Mesendoderm (in vitro differentiated cells): ENCODE results near the gene CCNG1.

ENCODE experiments used
- DNase-seq: peaks from one replicate; pipeline ENCODE4 v3.0.0; 2013
- H2AK5ac ChIP-seq: 2 replicates; pipeline ENCODE4 v1.6.1; 2013; ENCODE audit warnings: low read length, inconsistent platforms
- H2BK120ac ChIP-seq: 2 replicates; pipeline ENCODE4 v1.6.1; 2013; ENCODE audit warnings: low read depth, mild to moderate bottlenecking, low read length, moderate library complexity, mixed read lengths
- H2BK15ac ChIP-seq: replicated peaks from 2 replicates; pipeline ENCODE4 v1.6.1; 2013; ENCODE audit warnings: low read depth, mild to moderate bottlenecking, moderate library complexity
- H2BK5ac ChIP-seq: 2 replicates; pipeline ENCODE4 v1.6.1; 2013; ENCODE audit warnings: low read length, inconsistent platforms
- H3K18ac ChIP-seq: 2 replicates; pipeline ENCODE4 v1.6.1; 2013; ENCODE audit warnings: mild to moderate bottlenecking, low read length, mixed read lengths
- H3K23ac ChIP-seq: one replicate; pipeline ENCODE4 v1.6.1; 2013; ENCODE audit warnings: low read length
- H3K27ac ChIP-seq: 2 replicates; pipeline ENCODE4 v1.5.1; 2013; ENCODE audit warnings: low read depth, mild to moderate bottlenecking, inconsistent platforms, low read length, moderate library complexity
- H3K27me3 ChIP-seq: 2 replicates; pipeline ENCODE4 v1.6.1; 2013; ENCODE audit warnings: low read length, control low read depth, mild to moderate bottlenecking, inconsistent platforms; ENCODE audit not compliant: insufficient read depth, poor library complexity
- H3K36me3 ChIP-seq: 2 replicates; pipeline ENCODE4 v1.6.1; 2013; ENCODE audit warnings: low read length, inconsistent platforms; ENCODE audit not compliant: control insufficient read depth, insufficient read depth
- H3K4ac ChIP-seq: one replicate; pipeline ENCODE4 v1.6.1; 2013; ENCODE audit warnings: low read depth, mild to moderate bottlenecking, low read length, moderate library complexity
- H3K4me1 ChIP-seq: 2 replicates; pipeline ENCODE4 v1.6.1; 2013; ENCODE audit warnings: low read depth, low read length, inconsistent platforms; ENCODE audit not compliant: control insufficient read depth
- H3K4me2 ChIP-seq: 2 replicates; pipeline ENCODE4 v1.6.1; 2013; ENCODE audit warnings: low read length
- H3K4me3 ChIP-seq: 2 replicates; pipeline ENCODE4 v1.5.1; 2013; ENCODE audit warnings: mild to moderate bottlenecking, low read length
- H3K56ac ChIP-seq: one replicate; pipeline ENCODE4 v1.6.1; 2013; ENCODE audit warnings: low read length
- H3K79me1 ChIP-seq: 2 replicates; pipeline ENCODE4 v1.6.1; 2013; ENCODE audit warnings: low read length, inconsistent platforms
- H3K79me2 ChIP-seq: 2 replicates; pipeline ENCODE4 v1.6.1; 2013; ENCODE audit warnings: mild to moderate bottlenecking, low read length; ENCODE audit not compliant: control insufficient read depth, insufficient read depth
- H3K9ac ChIP-seq: 2 replicates; pipeline ENCODE4 v1.6.1; 2013; ENCODE audit warnings: low read length, inconsistent platforms
- H4K5ac ChIP-seq: one replicate; pipeline ENCODE4 v1.6.1; 2013; ENCODE audit warnings: low read length
- H4K8ac ChIP-seq: one replicate; pipeline ENCODE4 v1.6.1; 2013; ENCODE audit warnings: low read depth, mild to moderate bottlenecking, control low read depth, low read length, moderate library complexity
- WGBS: extraction: QIAGEN DNeasy Blood & Tissue Kit; methylation state at CpG from one replicate; pipeline ENCODE4 v1.1.7; 2013; ENCODE audit warnings: low lambda C conversion rate, missing lambda C conversion rate; ENCODE audit not compliant: insufficient coverage; ENCODE audit errors: extremely low coverage; 5-methylcytosine and 5-hydroxymethylcytosine counted together

The CCNG1 gene

DNA sequence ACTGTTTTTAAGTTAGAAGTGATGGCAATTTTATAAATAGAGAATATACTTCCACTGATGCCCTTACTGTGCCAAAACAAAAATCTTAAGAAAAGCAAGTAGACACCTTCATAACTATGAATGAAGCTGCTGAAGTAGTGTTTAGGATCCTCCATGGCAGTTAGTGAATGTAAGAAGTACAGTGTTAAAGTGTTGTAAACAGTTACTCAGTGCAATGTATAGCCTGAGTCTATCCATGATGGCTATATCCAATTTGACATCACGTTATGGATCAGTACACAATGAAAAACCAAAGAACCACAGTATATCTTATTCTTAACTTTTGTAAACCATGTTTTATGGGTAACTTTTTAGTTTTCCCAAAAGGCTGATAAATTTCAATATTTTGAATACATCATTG lies 7.1 kb downstream of the CCNG1 start:
- Histone ChIP-seq H3K79me1 (peaks cover 2% of the 10 kb centered on the region), H3K27me3 (no peaks in the 10 kb centered on the region), H3K23ac (no peak overlapping the region), H3K79me2 (peaks cover 10% of the 10 kb centered on the region), H3K36me3 (peaks cover 2% of the 10 kb centered on the region), H3K9ac (no peak overlapping the region), H3K4me1 (no peaks in the 10 kb centered on the region), H3K4me3 (no peak overlapping the region), H4K8ac (no peak overlapping the region), H3K56ac (no peak overlapping the region), H3K4ac (no peak overlapping the region), H3K27ac (no peak overlapping the region), H2AK5ac (no peak overlapping the region), H2BK120ac (no peak overlapping the region), H2BK5ac (no peak overlapping the region), H3K4me2 (no peak overlapping the region), H2BK15ac (no peak overlapping the region), H3K18ac (no peak overlapping the region), H4K5ac (no peak overlapping the region)
- no peak for DNase-seq
- no CpG with 5 or more reads among the region's 1 CpG for WGBS

DNA sequence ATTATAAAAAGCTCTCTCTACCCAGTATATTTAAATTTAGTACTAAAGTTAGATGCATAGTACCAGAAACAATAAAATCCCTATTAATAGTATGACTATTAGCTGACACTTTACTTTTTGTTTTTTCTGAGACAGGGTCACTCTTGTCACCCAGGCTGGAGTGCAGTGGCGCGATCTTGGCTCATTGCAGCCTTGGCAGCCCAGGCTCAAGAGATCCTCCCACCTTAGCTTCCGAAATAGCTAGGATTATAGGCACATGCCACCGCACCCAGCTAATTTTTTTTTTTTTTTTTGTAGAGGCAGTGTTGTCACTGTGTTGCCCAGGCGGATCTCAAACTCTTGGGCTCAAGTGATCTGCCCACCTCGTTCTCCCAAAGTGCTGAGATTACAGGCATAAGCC lies 8.0 kb downstream of the CCNG1 start:
- Histone ChIP-seq H4K5ac (no peak overlapping the region), H3K79me1 (peaks cover 2% of the 10 kb centered on the region), H3K56ac (no peak overlapping the region), H3K27me3 (no peaks in the 10 kb centered on the region), H2AK5ac (no peak overlapping the region), H2BK120ac (no peak overlapping the region), H3K79me2 (peaks cover 5% of the 10 kb centered on the region), H3K4me2 (no peak overlapping the region), H4K8ac (no peak overlapping the region), H3K9ac (no peak overlapping the region), H3K36me3 (peaks cover 2% of the 10 kb centered on the region), H2BK5ac (no peak overlapping the region), H3K23ac (no peak overlapping the region), H2BK15ac (no peak overlapping the region), H3K27ac (no peak overlapping the region), H3K18ac (no peak overlapping the region), H3K4ac (no peak overlapping the region), H3K4me3 (no peak overlapping the region), H3K4me1 (no peaks in the 10 kb centered on the region)
- DNase-seq: no peak
- no CpG with 5 or more reads among the region's 6 CpGs for WGBS

DNA sequence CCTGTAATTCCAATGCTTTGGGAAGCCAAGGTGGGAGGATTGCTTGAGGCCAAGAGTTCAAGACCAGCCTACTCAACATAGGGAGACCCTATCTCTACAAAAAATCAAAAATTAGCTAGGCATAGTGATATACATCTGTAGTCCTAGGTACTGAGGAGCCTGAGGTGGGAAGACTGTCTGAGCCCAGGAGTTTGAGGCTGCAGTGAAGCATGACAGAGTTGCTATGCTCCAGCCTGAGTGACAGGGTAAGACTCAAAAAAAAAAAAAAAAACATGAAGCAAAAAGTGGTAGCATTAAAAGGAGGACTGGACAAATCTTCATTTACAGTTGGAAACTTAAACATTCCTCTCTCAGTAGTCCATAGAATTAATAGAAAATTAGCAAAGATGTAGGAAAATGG lies 9.8 kb downstream of the CCNG1 start:
- H4K5ac ChIP-seq: no peak overlapping the region
- no peak overlapping the region for H2AK5ac ChIP-seq
- H3K79me2 ChIP-seq: no peaks in the 10 kb centered on the region
- H3K56ac ChIP-seq: no peak overlapping the region
- no peak overlapping the region for H3K4me3 ChIP-seq
- no peak overlapping the region for H2BK120ac ChIP-seq
- no peak for DNase-seq
- H3K4ac ChIP-seq: no peak overlapping the region
- H3K18ac ChIP-seq: no peak overlapping the region
- H3K27me3 ChIP-seq: no peaks in the 10 kb centered on the region
- no peak overlapping the region for H4K8ac ChIP-seq
- H3K9ac ChIP-seq: no peak overlapping the region
- no peak overlapping the region for H3K4me2 ChIP-seq
- no peak overlapping the region for H3K27ac ChIP-seq
- no peak overlapping the region for H2BK15ac ChIP-seq
- H3K23ac ChIP-seq: no peak overlapping the region
- H3K4me1 ChIP-seq: no peaks in the 10 kb centered on the region
- no peaks in the 10 kb centered on the region for H3K79me1 ChIP-seq
- H3K36me3 ChIP-seq: peaks cover 2% of the 10 kb centered on the region
- H2BK5ac ChIP-seq: no peak overlapping the region

DNA sequence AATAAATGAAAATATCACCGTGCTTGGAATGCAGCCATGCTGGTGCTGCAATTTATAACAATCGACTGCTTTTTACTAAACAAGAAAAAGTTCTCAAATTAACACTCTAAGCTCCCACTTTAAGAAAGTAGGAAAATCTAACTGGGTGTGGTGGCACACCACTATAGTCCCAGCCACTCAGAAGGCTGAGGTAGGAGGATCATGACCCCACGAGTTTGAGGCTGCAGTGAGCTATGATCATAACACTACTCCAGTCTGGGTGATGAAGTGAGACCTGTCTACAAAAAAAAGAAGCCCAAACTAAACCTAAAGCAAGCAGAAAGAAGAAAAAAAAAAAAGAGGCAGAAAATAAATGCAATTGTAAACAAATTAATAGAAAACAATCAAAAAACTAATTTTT lies 10.5 kb downstream of the CCNG1 start:
- no CpG with 5 or more reads among the region's 3 CpGs for WGBS

GRCh38 chr5:163448491-163448890 lies 11.1 kb downstream of the CCNG1 start:
- no peak overlapping the region for H3K9ac ChIP-seq
- no peak overlapping the region for H3K4me2 ChIP-seq
- no peaks in the 10 kb centered on the region for H3K79me2 ChIP-seq
- H3K27me3 ChIP-seq: no peaks in the 10 kb centered on the region
- no peak overlapping the region for H2BK120ac ChIP-seq
- no peak overlapping the region for H3K56ac ChIP-seq
- no peak overlapping the region for H2BK15ac ChIP-seq
- H3K23ac ChIP-seq: no peak overlapping the region
- H3K18ac ChIP-seq: no peak overlapping the region
- H2AK5ac ChIP-seq: no peak overlapping the region
- H4K8ac ChIP-seq: no peak overlapping the region
- H3K4ac ChIP-seq: no peak overlapping the region
- H3K36me3 ChIP-seq: peaks cover 2% of the 10 kb centered on the region
- H4K5ac ChIP-seq: no peak overlapping the region
- no peaks in the 10 kb centered on the region for H3K79me1 ChIP-seq
- H3K4me3 ChIP-seq: no peak overlapping the region
- H3K4me1 ChIP-seq: no peaks in the 10 kb centered on the region
- H3K27ac ChIP-seq: no peak overlapping the region
- H2BK5ac ChIP-seq: no peak overlapping the region
- no peak for DNase-seq

More for the DNA sequence above, 10.5 kb downstream of the CCNG1 start:
- Histone ChIP-seq H3K4me2 (no peak overlapping the region), H3K18ac (no peak overlapping the region), H2BK120ac (no peak overlapping the region), H3K4me3 (no peak overlapping the region), H3K56ac (no peak overlapping the region), H3K23ac (no peak overlapping the region), H3K9ac (no peak overlapping the region), H3K27me3 (no peaks in the 10 kb centered on the region), H3K79me1 (no peaks in the 10 kb centered on the region), H2BK15ac (no peak overlapping the region), H3K4ac (no peak overlapping the region), H2AK5ac (no peak overlapping the region), H3K36me3 (peaks cover 2% of the 10 kb centered on the region), H3K4me1 (no peaks in the 10 kb centered on the region), H4K8ac (no peak overlapping the region), H2BK5ac (no peak overlapping the region), H3K27ac (no peak overlapping the region), H3K79me2 (no peaks in the 10 kb centered on the region), H4K5ac (no peak overlapping the region)
- no peak for DNase-seq

- H2BK5ac ChIP-seq: no peak overlapping the region
- H3K27me3 ChIP-seq: no peaks in the 10 kb centered on the region
- no peak overlapping the region for H2AK5ac ChIP-seq
- no peak overlapping the region for H2BK15ac ChIP-seq
- no peaks in the 10 kb centered on the region for H3K4me1 ChIP-seq
- no peak overlapping the region for H3K4me2 ChIP-seq
- no peak overlapping the region for H3K27ac ChIP-seq
- no peak overlapping the region for H3K4me3 ChIP-seq
- H3K9ac ChIP-seq: no peak overlapping the region
- H4K8ac ChIP-seq: no peak overlapping the region
- no peaks in the 10 kb centered on the region for H3K79me1 ChIP-seq
- no CpG with 5 or more reads among the region's 8 CpGs for WGBS
- H3K4ac ChIP-seq: no peak overlapping the region
- H3K36me3 ChIP-seq: no peaks in the 10 kb centered on the region
- H3K56ac ChIP-seq: no peak overlapping the region
- DNase-seq: no peak
- H3K79me2 ChIP-seq: no peaks in the 10 kb centered on the region
- H3K23ac ChIP-seq: no peak overlapping the region
- no peak overlapping the region for H4K5ac ChIP-seq
- H2BK120ac ChIP-seq: no peak overlapping the region
- H3K18ac ChIP-seq: no peak overlapping the region
These were observed 14.1 kb downstream of the CCNG1 start for GRCh38 chr5:163451489-163451888.
